Neural progenitor cell (in vitro differentiated cells): ENCODE measurements around the gene ERC1. TPM values are rescaled to one million over a fixed set of nuclear protein-coding genes. Genes with fewer than 3 reads are reported as not detected.

ENCODE experiments used
- DNase-seq: peaks from one replicate; pipeline ENCODE4 v3.0.0-alpha.2; 2016; ENCODE audit warnings: low spot score
- H2AFZ ChIP-seq: fragments of 200-600 bp; sonication (generic); replicated peaks from 2 replicates; pipeline ENCODE4 v1.6.1; 2016; ENCODE audit warnings: antibody characterized with exemption
- H3F3A ChIP-seq: fragments of 200-600 bp; sonication (generic); 2 replicates; pipeline ENCODE4 v1.6.1; 2016; ENCODE audit warnings: antibody characterized with exemption, low read depth
- H3K27ac ChIP-seq: fragments of 200-600 bp; sonication (generic); 2 replicates; pipeline ENCODE4 v1.5.1; 2016; ENCODE audit warnings: mild to moderate bottlenecking
- H3K27me3 ChIP-seq: fragments of 200-600 bp; sonication (generic); 2 replicates; pipeline ENCODE4 v1.6.1; 2016; ENCODE audit warnings: mild to moderate bottlenecking, moderate library complexity
- H3K36me3 ChIP-seq: fragments of 200-600 bp; sonication (generic); 2 replicates; pipeline ENCODE4 v1.5.1; 2016
- H3K4me1 ChIP-seq: fragments of 200-600 bp; sonication (generic); 2 replicates; pipeline ENCODE4 v1.6.1; 2016; ENCODE audit warnings: mixed run types
- H3K4me2 ChIP-seq: fragments of 200-600 bp; sonication (generic); 2 replicates; pipeline ENCODE4 v1.6.1; 2016
- H3K4me3 ChIP-seq: fragments of 200-600 bp; sonication (generic); 2 replicates; pipeline ENCODE4 v1.5.1; 2016
- H3K79me2 ChIP-seq: fragments of 200-600 bp; sonication (generic); 2 replicates; pipeline ENCODE4 v1.6.1; 2016; ENCODE audit warnings: low read depth
- H3K9ac ChIP-seq: fragments of 200-600 bp; sonication (generic); 2 replicates; pipeline ENCODE4 v1.6.1; 2016
- H3K9me3 ChIP-seq: fragments of 200-600 bp; sonication (generic); 2 replicates; pipeline ENCODE4 v1.5.1; 2016; ENCODE audit warnings: low read depth
- H4K20me1 ChIP-seq: fragments of 200-600 bp; sonication (generic); 2 replicates; pipeline ENCODE4 v1.6.1; 2016; ENCODE audit warnings: low read depth
- H3K27ac Mint-ChIP-seq: 3 replicates; pipeline ENCODE4 v1.8.0; 2021; ENCODE audit warnings: mixed read lengths
- H3K27me3 Mint-ChIP-seq: 2 replicates; pipeline ENCODE4 v1.8.0; 2022; ENCODE audit warnings: low read depth, mild to moderate bottlenecking, inconsistent platforms, moderate library complexity, mixed read lengths; ENCODE audit not compliant: insufficient read depth
- H3K36me3 Mint-ChIP-seq: 3 replicates; pipeline ENCODE4 v1.8.0; 2021; ENCODE audit warnings: mixed read lengths
- H3K4me1 Mint-ChIP-seq: 3 replicates; pipeline ENCODE4 v1.8.0; 2021; ENCODE audit warnings: mixed read lengths
- H3K4me3 Mint-ChIP-seq: 3 replicates; pipeline ENCODE4 v1.8.0; 2021; ENCODE audit warnings: mild to moderate bottlenecking, moderate library complexity, mixed read lengths
- H3K9me3 Mint-ChIP-seq: 3 replicates; pipeline ENCODE4 v1.8.0; 2020; ENCODE audit warnings: mixed read lengths
- EZH2 ChIP-seq: fragments of 200-600 bp; sonication (generic); IDR thresholded peaks from 2 replicates; pipeline ENCODE4 v1.6.1; 2017; ENCODE audit warnings: antibody characterized with exemption, mild to moderate bottlenecking, moderate library complexity
- EZH2phosphoT487 ChIP-seq: fragments of 200-600 bp; sonication (generic); IDR thresholded peaks from 2 replicates; pipeline ENCODE4 v1.6.1; 2017; ENCODE audit warnings: antibody characterized with exemption
- total RNA-seq: library from RNA; depleted of rRNA; stranded (reverse); fragments of >200 nt; gene quantifications from 2 replicates; pipeline ENCODE4 v1.2.3, GENCODE V29; 2015; ENCODE audit warnings: low replicate concordance
- TF ChIP-seq, protein P1 (sequence below): fragments of 200-600 bp; sonication (generic); IDR thresholded peaks from 2 replicates; pipeline ENCODE4 v1.5.1; 2017; ENCODE audit warnings: antibody characterized with exemption, mild to moderate bottlenecking

The ERC1 gene
- total RNA-seq, 1 donor from 2014 or later: 27.5 TPM

DNA sequence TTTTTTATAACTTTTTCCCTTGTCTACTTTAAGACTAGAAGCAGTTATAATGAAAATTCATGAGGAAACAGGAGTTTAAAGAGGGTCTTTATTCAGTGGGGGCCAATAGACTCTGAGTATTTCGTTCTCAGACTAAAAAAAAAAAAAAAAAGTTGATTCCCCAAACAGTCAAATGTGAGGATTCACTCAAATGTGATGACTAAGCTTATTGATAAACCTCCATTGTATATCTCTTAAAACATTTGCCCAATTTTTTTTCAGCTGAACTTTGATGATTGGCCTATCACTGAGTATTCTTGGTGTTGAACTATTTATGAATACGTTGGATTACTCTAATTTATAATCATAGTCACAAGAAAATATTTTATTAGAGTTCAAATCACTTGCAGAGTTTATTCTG, 265.3 kb downstream of the ERC1 start:
- H4K20me1 ChIP-seq: no peaks in the 10 kb centered on the region
- H2AFZ ChIP-seq: no peak overlapping the region
- no peak overlapping the region for H3K4me2 ChIP-seq
- H3K27me3 ChIP-seq: no peaks in the 10 kb centered on the region
- Mint-ChIP-seq H3K27me3 (no peaks in the 10 kb centered on the region), H3K27ac (no peak overlapping the region), H3K36me3 (peaks cover 11% of the 10 kb centered on the region), H3K9me3 (no peaks in the 10 kb centered on the region), H3K4me1 (peaks cover 23% of the 10 kb centered on the region), H3K4me3 (no peak overlapping the region)
- H3K9ac ChIP-seq: no peak overlapping the region
- H3K27ac ChIP-seq: no peak overlapping the region
- no peaks in the 10 kb centered on the region for H3K9me3 ChIP-seq
- no peaks in the 10 kb centered on the region for H3K36me3 ChIP-seq
- no peak for DNase-seq
- TF ChIP-seq, protein P1, sequence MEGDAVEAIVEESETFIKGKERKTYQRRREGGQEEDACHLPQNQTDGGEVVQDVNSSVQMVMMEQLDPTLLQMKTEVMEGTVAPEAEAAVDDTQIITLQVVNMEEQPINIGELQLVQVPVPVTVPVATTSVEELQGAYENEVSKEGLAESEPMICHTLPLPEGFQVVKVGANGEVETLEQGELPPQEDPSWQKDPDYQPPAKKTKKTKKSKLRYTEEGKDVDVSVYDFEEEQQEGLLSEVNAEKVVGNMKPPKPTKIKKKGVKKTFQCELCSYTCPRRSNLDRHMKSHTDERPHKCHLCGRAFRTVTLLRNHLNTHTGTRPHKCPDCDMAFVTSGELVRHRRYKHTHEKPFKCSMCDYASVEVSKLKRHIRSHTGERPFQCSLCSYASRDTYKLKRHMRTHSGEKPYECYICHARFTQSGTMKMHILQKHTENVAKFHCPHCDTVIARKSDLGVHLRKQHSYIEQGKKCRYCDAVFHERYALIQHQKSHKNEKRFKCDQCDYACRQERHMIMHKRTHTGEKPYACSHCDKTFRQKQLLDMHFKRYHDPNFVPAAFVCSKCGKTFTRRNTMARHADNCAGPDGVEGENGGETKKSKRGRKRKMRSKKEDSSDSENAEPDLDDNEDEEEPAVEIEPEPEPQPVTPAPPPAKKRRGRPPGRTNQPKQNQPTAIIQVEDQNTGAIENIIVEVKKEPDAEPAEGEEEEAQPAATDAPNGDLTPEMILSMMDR: no peak
- TF ChIP-seq EZH2 (no peak), EZH2phosphoT487 (no peak)
- no peaks in the 10 kb centered on the region for H3F3A ChIP-seq
- no peak overlapping the region for H3K4me3 ChIP-seq
- H3K79me2 ChIP-seq: no peaks in the 10 kb centered on the region
- H3K4me1 ChIP-seq: peaks cover 5% of the 10 kb centered on the region

GRCh38 chr12:1256991-1257390, 266.0 kb downstream of the ERC1 start:
- H3K9me3 Mint-ChIP-seq: no peaks in the 10 kb centered on the region
- Histone ChIP-seq H3K27ac (no peak overlapping the region), H4K20me1 (no peaks in the 10 kb centered on the region), H2AFZ (no peak overlapping the region), H3K4me3 (no peak overlapping the region), H3K9ac (no peak overlapping the region), H3K4me2 (no peak overlapping the region), H3K9me3 (no peaks in the 10 kb centered on the region), H3K36me3 (no peaks in the 10 kb centered on the region), H3K4me1 (peaks cover 12% of the 10 kb centered on the region), H3K27me3 (no peaks in the 10 kb centered on the region), H3F3A (no peaks in the 10 kb centered on the region), H3K79me2 (no peaks in the 10 kb centered on the region)
- no peak overlapping the region for H3K4me3 Mint-ChIP-seq
- peaks cover 18% of the 10 kb centered on the region for H3K4me1 Mint-ChIP-seq
- no peak overlapping the region for H3K27ac Mint-ChIP-seq
- H3K27me3 Mint-ChIP-seq: no peaks in the 10 kb centered on the region
- no peak for DNase-seq
- peaks cover 13% of the 10 kb centered on the region for H3K36me3 Mint-ChIP-seq
- TF ChIP-seq EZH2phosphoT487: no peak
- TF ChIP-seq, protein P1: no peak
- no peak for TF ChIP-seq EZH2

- no peaks in the 10 kb centered on the region for H3K9me3 Mint-ChIP-seq
- DNase-seq: no peak
- Histone ChIP-seq H3K4me2 (peak overlapping the region; percentile 3), H3K9ac (no peak overlapping the region), H3F3A (no peaks in the 10 kb centered on the region), H3K79me2 (no peaks in the 10 kb centered on the region), H3K36me3 (no peaks in the 10 kb centered on the region), H3K4me1 (peaks cover 14% of the 10 kb centered on the region), H3K27ac (no peak overlapping the region), H3K9me3 (no peaks in the 10 kb centered on the region), H3K27me3 (no peaks in the 10 kb centered on the region), H4K20me1 (no peaks in the 10 kb centered on the region), H2AFZ (no peak overlapping the region), H3K4me3 (no peak overlapping the region)
- H3K27me3 Mint-ChIP-seq: no peaks in the 10 kb centered on the region
- no peaks in the 10 kb centered on the region for H3K4me1 Mint-ChIP-seq
- TF ChIP-seq, protein P1: no peak
- TF ChIP-seq EZH2phosphoT487 (no peak), EZH2 (no peak)
- H3K27ac Mint-ChIP-seq: no peak overlapping the region
- no peak overlapping the region for H3K4me3 Mint-ChIP-seq
- H3K36me3 Mint-ChIP-seq: peaks cover 20% of the 10 kb centered on the region
Measured at GRCh38 chr12:1262011-1262410, 271.0 kb downstream of the ERC1 start.
